ENCODE measurements around the gene SHROOM3. TPM values are rescaled to one million over a fixed set of nuclear protein-coding genes. Genes with fewer than 3 reads are reported as not detected.
"Not testable (repeated sequence)": the region's sequence is repeated elsewhere in the genome, so short reads cannot be mapped to it uniquely, and the experiment has no call there.

Gene SHROOM3
- total RNA-seq, 1 donor from 2014 or later = 192 TPM

- peaks cover 16 to 34% of the 10 kb centered on the region in 2 donors for H3K4me1 ChIP-seq
- peak overlapping the region; percentile 50 to 63 for H3K27ac ChIP-seq
- intact Hi-C loops (cut with DNase I) = no loop called here
- DNase-seq (ENCODE audit: low spot score in 2 of 2) = no peak
- no peaks in the 10 kb centered on the region for H3K9me3 ChIP-seq
- H3K4me3 ChIP-seq = no peak overlapping the region
- H3K36me3 ChIP-seq = no peaks in the 10 kb centered on the region
- no peaks in the 10 kb centered on the region for H3K27me3 ChIP-seq
- TF ChIP-seq CTCF (IDR thresholded peaks at IDR 0.05) = no peak
Observed at GRCh38 chr4:76718021-76718420, 283.0 kb downstream of the SHROOM3 start.

GRCh38 chr4:76718831-76719230 lies 283.8 kb downstream of the SHROOM3 start:
- H3K36me3 ChIP-seq = no peaks in the 10 kb centered on the region
- H3K27me3 ChIP-seq = no peaks in the 10 kb centered on the region
- peaks cover 16 to 41% of the 10 kb centered on the region in 2 donors for H3K4me1 ChIP-seq
- H3K9me3 ChIP-seq = no peaks in the 10 kb centered on the region
- intact Hi-C loops (cut with DNase I) = no loop called here
- TF ChIP-seq CTCF (IDR thresholded peaks at IDR 0.05) = no peak
- no peak for DNase-seq (ENCODE audit: low spot score in 2 of 2)
- H3K4me3 ChIP-seq = no peak overlapping the region
- H3K27ac ChIP-seq = peak overlapping the region; percentile 50 to 63

- no peak for TF ChIP-seq CTCF (IDR thresholded peaks at IDR 0.05)
- intact Hi-C loops (cut with DNase I) = no loop called here
- Histone ChIP-seq H3K27me3 (no peaks in the 10 kb centered on the region), H3K27ac (peak overlapping the region in 1 of 2 donors; percentile 9), H3K9me3 (no peaks in the 10 kb centered on the region), H3K4me1 (peaks cover 12 to 35% of the 10 kb centered on the region in 2 donors), H3K36me3 (no peaks in the 10 kb centered on the region), H3K4me3 (no peak overlapping the region)
- no peak for DNase-seq (ENCODE audit: low spot score in 2 of 2)
Observed at GRCh38 chr4:76720121-76720520, 285.1 kb downstream of the SHROOM3 start.

GRCh38 chr4:76722146-76722545 lies 287.1 kb downstream of the SHROOM3 start:
- H3K27me3 ChIP-seq; DNase-seq (ENCODE audit: low spot score in 2 of 2); H3K27ac ChIP-seq; H3K36me3 ChIP-seq; H3K9me3 ChIP-seq; intact Hi-C loops (cut with DNase I); H3K4me3 ChIP-seq: not testable (repeated sequence)
- peaks cover 8 to 26% of the 10 kb centered on the region in 2 donors for H3K4me1 ChIP-seq

- intact Hi-C loops (cut with DNase I) = no loop called here
- H3K36me3 ChIP-seq = no peaks in the 10 kb centered on the region
- DNase-seq (ENCODE audit: low spot score in 2 of 2) = no peak
- no peak for TF ChIP-seq CTCF (IDR thresholded peaks at IDR 0.05)
- no peaks in the 10 kb centered on the region for H3K9me3 ChIP-seq
- H3K27ac ChIP-seq = no peak overlapping the region
- H3K27me3 ChIP-seq = no peaks in the 10 kb centered on the region
- H3K4me3 ChIP-seq = no peak overlapping the region
- H3K4me1 ChIP-seq = peaks cover 7 to 23% of the 10 kb centered on the region in 2 donors
Observed at GRCh38 chr4:76722838-76723237, 287.8 kb downstream of the SHROOM3 start.

- intact Hi-C loops (cut with DNase I) = no loop called here
- DNase-seq (ENCODE audit: low spot score in 2 of 2) = no peak
- H3K27me3 ChIP-seq = no peaks in the 10 kb centered on the region
- no peaks in the 10 kb centered on the region for H3K9me3 ChIP-seq
- H3K4me3 ChIP-seq = no peak overlapping the region
- H3K27ac ChIP-seq = peak overlapping the region in 1 of 2 donors; percentile 2
- peaks cover 3 to 20% of the 10 kb centered on the region in 2 donors for H3K4me1 ChIP-seq
- TF ChIP-seq CTCF (IDR thresholded peaks at IDR 0.05) = no peak
- H3K36me3 ChIP-seq = no peaks in the 10 kb centered on the region
Observed at GRCh38 chr4:76723373-76723772, 288.3 kb downstream of the SHROOM3 start.

Data from ascending aorta (tissue), 2 donors.